ENCODE results near the gene SCRG1. TPM values are rescaled to one million over a fixed set of nuclear protein-coding genes. Genes with fewer than 3 reads are reported as not detected.

SCRG1 gene
- total RNA-seq, 6 experiments from 2014 or later, result not detected

- ATAC-seq, result no peak
- DNase-seq, result no peak
- no peaks in the 10 kb centered on the region for H3K27me3 ChIP-seq
- no peak overlapping the region for H3K4me3 ChIP-seq
- no peak overlapping the region for H3K27ac ChIP-seq
- no peaks in the 10 kb centered on the region for H3K4me1 ChIP-seq
- no peaks in the 10 kb centered on the region for H3K36me3 ChIP-seq
- TF ChIP-seq CTCF (IDR thresholded peaks at IDR 0.05), result no peak
- no peak for TF ChIP-seq POLR2A (IDR thresholded peaks at IDR 0.05)
- H3K9me3 ChIP-seq, result no peaks in the 10 kb centered on the region
- intact Hi-C loops (cut with DNase I), result loop anchor here (5.0 to 10.0 kb wide), 2 partner anchors 93 to 96 kb away; no protein-coding TSS in a partner anchor
Observed at GRCh38 chr4:173417833-173418232, 18.9 kb upstream of the SCRG1 start.

- Histone ChIP-seq H3K4me1 (peaks cover 0 to 6% (median 1%) of the 10 kb centered on the region in 4 donors), H3K27ac (peak overlapping the region in 1 of 3 donors; percentile 6), H3K9me3 (no peaks in the 10 kb centered on the region), H3K36me3 (no peaks in the 10 kb centered on the region), H3K27me3 (no peaks in the 10 kb centered on the region), H3K4me3 (no peak overlapping the region)
- TF ChIP-seq CTCF (IDR thresholded peaks at IDR 0.05) (peak in 1 of 4 donors; percentile 9), POLR2A (IDR thresholded peaks at IDR 0.05) (peak; percentile 31)
- intact Hi-C loops (cut with DNase I), result loop anchor here (5.0 to 10.0 kb wide), 2 partner anchors 91 to 94 kb away; no protein-coding TSS in a partner anchor
- peak; percentile 40 to 57 (median 57) for DNase-seq
- ATAC-seq, result peak; percentile 36 to 50 (median 44)
- WGBS (ENCODE audit: insufficient coverage, low coverage, low lambda C conversion rate, missing lambda C conversion rate), result 65% methylated on average over 18 of the region's 26 CpGs
Observed at GRCh38 chr4:173415885-173416653, 17.2 kb upstream of the SCRG1 start.

- ATAC-seq (peak; percentile 26 to 47 (median 32)), DNase-seq (no peak)
- Histone ChIP-seq H3K4me1 (peaks cover 0 to 9% (median 2%) of the 10 kb centered on the region in 4 donors), H3K27me3 (no peaks in the 10 kb centered on the region), H3K27ac (no peak overlapping the region), H3K4me3 (no peak overlapping the region), H3K36me3 (no peaks in the 10 kb centered on the region), H3K9me3 (no peaks in the 10 kb centered on the region)
- WGBS (ENCODE audit: insufficient coverage, low coverage, low lambda C conversion rate, missing lambda C conversion rate), result 50% methylated on average over 3 of the region's 3 CpGs
- TF ChIP-seq CTCF (IDR thresholded peaks at IDR 0.05) (no peak), POLR2A (IDR thresholded peaks at IDR 0.05) (no peak)
- intact Hi-C loops (cut with DNase I), result loop anchor here (5.0 to 10.0 kb wide), 2 partner anchors 90 to 93 kb away; no protein-coding TSS in a partner anchor
Observed at GRCh38 chr4:173415092-173415491, 16.2 kb upstream of the SCRG1 start.

GRCh38 chr4:173414456-173414855, 15.5 kb upstream of the SCRG1 start:
- WGBS (ENCODE audit: insufficient coverage, low coverage, low lambda C conversion rate, missing lambda C conversion rate), result 0% methylated on average over 1 of the region's 3 CpGs
- Histone ChIP-seq H3K36me3 (no peaks in the 10 kb centered on the region), H3K27me3 (no peaks in the 10 kb centered on the region), H3K4me3 (no peak overlapping the region), H3K9me3 (no peaks in the 10 kb centered on the region), H3K27ac (no peak overlapping the region), H3K4me1 (peaks cover 0 to 9% (median 2%) of the 10 kb centered on the region in 4 donors)
- intact Hi-C loops (cut with DNase I), result loop anchor here in 1 of 2 donors (10.0 kb wide), 1 partner anchor 90 kb away; no protein-coding TSS in a partner anchor
- no peak for DNase-seq
- TF ChIP-seq POLR2A (IDR thresholded peaks at IDR 0.05) (no peak), CTCF (IDR thresholded peaks at IDR 0.05) (no peak)
- ATAC-seq, result no peak
